AG04450 (cell line): ENCODE data around the gene FANK1. TPM values are rescaled to one million over a fixed set of nuclear protein-coding genes. Genes with fewer than 3 reads are reported as not detected.

Experiments used
- CTCF ChIA-PET: fragments of 300-600, 350-600 bp; formaldehyde crosslinking; extraction: SDS; loops from one replicate; lab custom pipeline; 2022; ENCODE audit warnings: antibody characterized with exemption, inconsistent platforms; lab: Charles Lee
- POLR2A ChIA-PET: fragments of 350-600 bp; formaldehyde crosslinking; extraction: SDS; loops from one replicate; lab custom pipeline; 2021; ENCODE audit warnings: antibody characterized with exemption, inconsistent platforms; lab: Yijun Ruan, JAX
- DNase-seq: peaks from one replicate; pipeline ENCODE4 v3.0.0-alpha.2; 2011; ENCODE audit warnings: low read depth, low spot score
- H3K27ac ChIP-seq: one replicate; pipeline ENCODE4 v1.5.1; 2012; ENCODE audit warnings: low read depth, low read length, control low read depth
- H3K27me3 ChIP-seq: one replicate; pipeline ENCODE4 v1.6.0; 2012; ENCODE audit warnings: low read length; ENCODE audit not compliant: control insufficient read depth, insufficient read depth
- H3K4me3 ChIP-seq: 2 replicates; pipeline ENCODE4 v1.5.1; 2011; ENCODE audit warnings: mild to moderate bottlenecking, low read depth, low read length, control low read depth
- H3K9me3 ChIP-seq: 2 replicates; pipeline ENCODE4 v1.5.1; 2012; ENCODE audit warnings: low read length; ENCODE audit not compliant: control insufficient read depth, insufficient read depth
- CTCF ChIP-seq: IDR thresholded peaks from 2 replicates; pipeline ENCODE4 v1.5.1; 2011; ENCODE audit warnings: low read depth, low read length, control low read depth, inconsistent platforms
- polyA plus RNA-seq: library from polyadenylated mRNA; depleted of rRNA; stranded (reverse); fragments of >200 nt; gene quantifications from 2 replicates; pipeline ENCODE4 v1.2.3, GENCODE V29; 2011

Gene FANK1
- polyA plus RNA-seq, 1 experiment: 4.0 TPM

- H3K27me3 ChIP-seq: peaks cover 3% of the 10 kb centered on the region
- TF ChIP-seq CTCF: no peak
- ChIA-PET CTCF (interaction anchor here (1.4 kb wide), 1 partner anchor 397 kb away, joined by 3 read pairs; no protein-coding TSS in a partner anchor), POLR2A (no interaction called here)
- H3K4me3 ChIP-seq: no peak overlapping the region
- no peak for DNase-seq
- H3K27ac ChIP-seq: no peak overlapping the region
- H3K9me3 ChIP-seq: peaks cover 15% of the 10 kb centered on the region
Measured at GRCh38 chr10:125989791-125990190, 93.4 kb downstream of the FANK1 start.

- H3K27me3 ChIP-seq: peaks cover 7% of the 10 kb centered on the region
- no peak overlapping the region for H3K27ac ChIP-seq
- no peak for TF ChIP-seq CTCF
- peaks cover 15% of the 10 kb centered on the region for H3K9me3 ChIP-seq
- CTCF ChIA-PET: no interaction called here
- no peak for DNase-seq
- POLR2A ChIA-PET: no interaction called here
- no peak overlapping the region for H3K4me3 ChIP-seq
Measured at GRCh38 chr10:125990974-125991373, 94.6 kb downstream of the FANK1 start.

GRCh38 chr10:125991392-125991791 is 95.0 kb downstream of the FANK1 start:
- TF ChIP-seq CTCF: no peak
- CTCF ChIA-PET: no interaction called here
- Histone ChIP-seq H3K27me3 (peaks cover 7% of the 10 kb centered on the region), H3K9me3 (peaks cover 15% of the 10 kb centered on the region), H3K27ac (no peak overlapping the region), H3K4me3 (no peak overlapping the region)
- POLR2A ChIA-PET: no interaction called here
- DNase-seq: no peak

GRCh38 chr10:125992254-125992653 is 95.9 kb downstream of the FANK1 start:
- POLR2A ChIA-PET: no interaction called here
- no peak for DNase-seq
- no peak for TF ChIP-seq CTCF

DNA sequence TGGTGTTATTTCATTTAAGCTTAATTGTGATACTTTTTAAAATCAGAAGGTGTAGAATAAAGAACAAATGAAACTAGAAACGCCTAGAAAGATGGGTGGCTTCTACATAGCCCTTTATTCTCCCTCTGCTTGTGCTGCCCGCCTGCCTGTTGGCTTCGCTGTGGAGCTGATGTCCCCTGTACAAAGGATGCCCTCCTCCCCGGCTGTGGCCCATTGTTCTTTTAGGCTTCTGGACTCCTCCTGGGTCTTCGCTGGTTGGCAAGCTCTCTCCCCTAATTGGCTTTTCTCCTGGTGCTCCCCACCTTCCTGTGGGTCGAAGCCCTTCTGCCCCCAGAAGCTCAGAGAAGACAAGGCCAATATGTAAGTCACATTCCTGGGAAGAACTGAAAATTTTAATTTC is 98.2 kb downstream of the FANK1 start:
- Histone ChIP-seq H3K4me3 (no peak overlapping the region), H3K9me3 (peaks cover 14% of the 10 kb centered on the region), H3K27me3 (peaks cover 18% of the 10 kb centered on the region), H3K27ac (no peak overlapping the region)
- DNase-seq: no peak
- CTCF ChIA-PET: interaction anchor here (0.7 to 0.8 kb wide), 2 partner anchors 10 to 509 kb away, joined by 3 to 7 read pairs; no protein-coding TSS in a partner anchor
- no peak for TF ChIP-seq CTCF
- POLR2A ChIA-PET: no interaction called here

More at GRCh38 chr10:125992254-125992653, 95.9 kb downstream of the FANK1 start:
- Histone ChIP-seq H3K4me3 (no peak overlapping the region), H3K27ac (no peak overlapping the region), H3K9me3 (peaks cover 15% of the 10 kb centered on the region), H3K27me3 (peaks cover 10% of the 10 kb centered on the region)
- CTCF ChIA-PET: no interaction called here
